Endodermal cell (in vitro differentiated cells): ENCODE results near the gene PDP2. TPM values are rescaled to one million over a fixed set of nuclear protein-coding genes. Genes with fewer than 3 reads are reported as not detected.

Experiments used
- DNase-seq: peaks from one replicate; pipeline ENCODE4 v3.0.0-alpha.2; 2017
- H3K27ac ChIP-seq: 2 replicates; pipeline ENCODE4 v1.5.1; 2013; ENCODE audit warnings: mild to moderate bottlenecking, low read depth, low read length, moderate library complexity
- H3K27me3 ChIP-seq: 2 replicates; pipeline ENCODE4 v1.6.1; 2013; ENCODE audit warnings: mild to moderate bottlenecking, low read length, moderate library complexity; ENCODE audit not compliant: insufficient read depth, control insufficient read depth, poor library complexity, severe bottlenecking
- H3K36me3 ChIP-seq: 2 replicates; pipeline ENCODE4 v1.7.0; 2013; ENCODE audit warnings: mild to moderate bottlenecking, low read length, moderate library complexity; ENCODE audit not compliant: control insufficient read depth, insufficient read depth
- H3K4me1 ChIP-seq: one replicate; pipeline ENCODE4 v1.7.0; 2013; ENCODE audit warnings: low read length; ENCODE audit not compliant: control insufficient read depth, insufficient read depth
- H3K4me3 ChIP-seq: 2 replicates; pipeline ENCODE4 v1.5.1; 2013; ENCODE audit warnings: mild to moderate bottlenecking, low read length, moderate library complexity
- H3K9ac ChIP-seq: 2 replicates; pipeline ENCODE4 v1.6.1; 2013; ENCODE audit warnings: mild to moderate bottlenecking, low read length, moderate library complexity; ENCODE audit not compliant: poor library complexity, severe bottlenecking; ENCODE audit errors: extremely low read depth
- H3K9me3 ChIP-seq: 2 replicates; pipeline ENCODE4 v1.6.1; 2013; ENCODE audit warnings: mild to moderate bottlenecking, low read length, moderate library complexity; ENCODE audit not compliant: control insufficient read depth
- H3K27ac Mint-ChIP-seq: 2 replicates; pipeline ENCODE4 v1.8.0; 2020; ENCODE audit warnings: mixed read lengths
- H3K27me3 Mint-ChIP-seq: 2 replicates; pipeline ENCODE4 v1.8.0; 2021; ENCODE audit warnings: mild to moderate bottlenecking, mixed read lengths; ENCODE audit not compliant: insufficient read depth
- H3K36me3 Mint-ChIP-seq: 2 replicates; pipeline ENCODE4 v1.8.0; 2020; ENCODE audit warnings: low read depth, mixed read lengths
- H3K4me1 Mint-ChIP-seq: 2 replicates; pipeline ENCODE4 v1.8.0; 2020; ENCODE audit warnings: mixed read lengths
- H3K4me3 Mint-ChIP-seq: 2 replicates; pipeline ENCODE4 v1.8.0; 2020; ENCODE audit warnings: mild to moderate bottlenecking, moderate library complexity, mixed read lengths
- H3K9me3 Mint-ChIP-seq: 2 replicates; pipeline ENCODE4 v1.8.0; 2020; ENCODE audit warnings: mild to moderate bottlenecking, mixed read lengths
- CTCF ChIP-seq: fragments of 200-600 bp; sonication (generic); conservative IDR thresholded peaks from 2 replicates; pipeline ENCODE4 v1.5.0; 2021; ENCODE audit warnings: antibody characterized with exemption, mild to moderate bottlenecking
- WGBS, 2 experiments: methylation state at CpG; one replicate each; pipeline versions ENCODE4 v1.1.5 to v1.1.7; 2013; ENCODE audit warnings: missing lambda C conversion rate in 2 of 2, mixed read lengths in 1 of 2; ENCODE audit not compliant: insufficient coverage in 1 of 2, insufficient read length in 1 of 2; 5-methylcytosine and 5-hydroxymethylcytosine counted together
- total RNA-seq, 2 donors: library from RNA; stranded (reverse); fragmentation: NEBNext Ultra II Directional in 1 of 2; extraction: Animal tissue kit (Norgen Biotek cat#: 25700) in 1 of 2; gene quantifications; 2 replicates in 1 of 2; 3 replicates in 1 of 2; pipeline ENCODE4 v1.2.1, GENCODE V29; 2021

The PDP2 gene
- total RNA-seq, 2 donors from 2014 or later, result 23.1 to 31.5 TPM

DNA sequence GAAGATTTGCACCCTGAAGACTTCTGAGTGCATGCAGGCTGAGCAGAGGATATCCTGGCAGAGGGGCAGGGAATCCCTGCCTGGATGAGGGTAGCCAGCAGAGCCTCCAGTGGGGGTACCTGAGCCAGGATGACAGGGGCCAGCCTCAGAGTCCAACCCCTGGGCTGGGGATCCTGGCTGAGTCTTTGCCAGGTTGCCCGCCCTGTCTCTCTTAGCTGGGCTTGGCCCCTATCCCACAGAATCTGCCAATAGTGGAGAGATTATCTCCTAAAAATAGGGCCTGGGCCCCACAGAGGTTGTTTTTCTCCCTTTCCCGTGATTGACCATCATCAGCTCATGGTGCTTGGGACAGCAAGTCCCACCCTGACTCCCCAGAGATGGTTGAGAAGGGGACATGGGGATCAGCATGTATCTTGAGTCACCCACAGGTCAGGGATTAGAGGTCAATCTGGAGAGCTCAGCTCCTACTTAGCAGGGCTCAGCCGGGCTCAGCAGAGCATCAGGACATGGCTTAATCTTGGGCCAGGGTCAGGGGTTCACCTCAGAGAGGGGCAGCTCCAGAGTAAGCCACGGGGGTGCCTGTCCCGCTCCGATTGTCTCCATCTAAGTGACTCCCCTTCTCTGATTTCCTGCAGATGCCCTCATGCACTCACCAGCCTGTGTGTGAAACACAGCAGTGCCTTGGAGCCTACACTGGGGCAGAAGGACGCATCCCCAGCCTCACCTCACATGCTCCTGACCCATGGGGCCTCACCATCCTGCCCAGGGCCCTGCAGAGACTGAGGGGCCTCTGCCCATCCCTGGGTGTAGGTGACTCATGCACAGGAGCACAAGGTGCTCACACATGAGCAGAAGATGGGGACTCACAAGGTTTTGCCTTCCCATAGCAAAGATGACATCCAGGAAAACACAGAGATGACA lies 26.9 kb downstream of the PDP2 start:
- Histone ChIP-seq H3K9me3 (no peaks in the 10 kb centered on the region), H3K27me3 (peaks cover 17% of the 10 kb centered on the region), H3K36me3 (no peaks in the 10 kb centered on the region), H3K27ac (no peak overlapping the region), H3K4me1 (no peaks in the 10 kb centered on the region), H3K9ac (no peak overlapping the region), H3K4me3 (no peak overlapping the region)
- Mint-ChIP-seq H3K9me3 (no peaks in the 10 kb centered on the region), H3K27ac (no peak overlapping the region), H3K4me1 (no peaks in the 10 kb centered on the region), H3K36me3 (no peaks in the 10 kb centered on the region), H3K4me3 (no peak overlapping the region), H3K27me3 (peaks cover 27% of the 10 kb centered on the region)
- no peak for DNase-seq
- 87 to 94% methylated on average over 4 to 7 of the region's 7 CpGs for WGBS, 2 experiments
- TF ChIP-seq CTCF, result no peak

DNA sequence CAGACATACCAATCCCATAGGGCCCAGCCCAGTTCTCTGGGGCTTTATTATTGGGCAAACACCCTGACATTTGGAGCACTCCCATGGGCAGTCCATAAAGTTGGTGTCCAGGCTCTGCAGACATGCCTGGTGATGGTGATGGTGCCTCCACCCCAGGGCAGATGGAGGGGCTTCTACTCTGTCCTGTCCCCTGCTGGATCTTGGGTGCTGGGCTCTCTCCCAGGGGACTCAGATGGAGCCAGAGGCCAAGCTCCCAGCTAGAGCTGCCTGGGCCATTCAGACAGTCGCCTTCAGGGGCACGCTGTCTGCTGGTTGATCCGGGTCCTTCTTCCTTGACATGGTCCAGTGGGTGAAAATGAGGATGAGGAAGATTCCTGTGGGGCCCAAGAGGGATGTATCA lies 27.8 kb downstream of the PDP2 start:
- Histone ChIP-seq H3K36me3 (no peaks in the 10 kb centered on the region), H3K4me1 (no peaks in the 10 kb centered on the region), H3K27me3 (peaks cover 17% of the 10 kb centered on the region), H3K27ac (no peak overlapping the region), H3K4me3 (no peak overlapping the region), H3K9me3 (no peaks in the 10 kb centered on the region), H3K9ac (no peak overlapping the region)
- Mint-ChIP-seq H3K4me3 (no peak overlapping the region), H3K27me3 (peaks cover 27% of the 10 kb centered on the region), H3K9me3 (no peaks in the 10 kb centered on the region), H3K27ac (no peak overlapping the region), H3K4me1 (no peaks in the 10 kb centered on the region), H3K36me3 (no peaks in the 10 kb centered on the region)
- DNase-seq, result no peak
- WGBS, 2 experiments, result 79% methylated on average over 3 of the region's 3 CpGs; no CpG with 5 or more reads in 1 of the 2 experiments
- no peak for TF ChIP-seq CTCF

- Mint-ChIP-seq H3K27ac (no peak overlapping the region), H3K4me1 (no peaks in the 10 kb centered on the region), H3K9me3 (no peaks in the 10 kb centered on the region), H3K27me3 (peaks cover 30% of the 10 kb centered on the region), H3K36me3 (no peaks in the 10 kb centered on the region), H3K4me3 (no peak overlapping the region)
- H3K27me3 ChIP-seq, result peaks cover 17% of the 10 kb centered on the region
- no peaks in the 10 kb centered on the region for H3K4me1 ChIP-seq
- DNase-seq, result no peak
- no peak for TF ChIP-seq CTCF
- 90 to 93% methylated on average over 6 to 14 of the region's 14 CpGs for WGBS, 2 experiments
- H3K4me3 ChIP-seq, result no peak overlapping the region
- no peaks in the 10 kb centered on the region for H3K9me3 ChIP-seq
- H3K36me3 ChIP-seq, result no peaks in the 10 kb centered on the region
- H3K9ac ChIP-seq, result no peak overlapping the region
- H3K27ac ChIP-seq, result no peak overlapping the region
Observed at GRCh38 chr16:66908762-66909559, 28.6 kb downstream of the PDP2 start.
